Common myeloid progenitor, CD34-positive (primary cell): ENCODE data around the gene FBXO8.
A peak's percentile ranks its signal among the peaks of the same experiment; 100 is the strongest.

Source experiments
- CTCF ChIA-PET: fragments of 350-600 bp; sonication (Branson Sonifier 250); formaldehyde crosslinking; loops from one replicate; lab custom pipeline; 2021; ENCODE audit warnings: antibody characterized with exemption; lab: Charles Lee
- POLR2A ChIA-PET: fragments of 350-600 bp; sonication (Branson Sonifier 250); formaldehyde crosslinking; loops from one replicate; lab custom pipeline; 2021; ENCODE audit warnings: antibody characterized with exemption; lab: Charles Lee
- DNase-seq, 3 donors: peaks; one replicate each; pipeline versions ENCODE4 v3.0.0 to v3.0.0-alpha.2; 2013
- H3K27ac ChIP-seq, 2 experiments: 1 replicate in 1 of 2; 2 replicates in 1 of 2; pipeline ENCODE4 v1.7.0; 2013; ENCODE audit warnings: inconsistent platforms in 2 of 2, low read length in 2 of 2, mild to moderate bottlenecking in 2 of 2, low read depth in 1 of 2, moderate library complexity in 1 of 2; ENCODE audit not compliant: severe bottlenecking in 2 of 2, insufficient read depth in 1 of 2, poor library complexity in 1 of 2
- H3K27me3 ChIP-seq, 5 experiments: replicated peaks in 2 of 5; 1 replicate in 3 of 5; 2 replicates in 2 of 5; pipeline versions ENCODE4 v1.6.1 to v1.7.0; 2013; ENCODE audit warnings: low read length in 4 of 5, mild to moderate bottlenecking in 2 of 5, moderate library complexity in 2 of 5, inconsistent platforms in 1 of 5; ENCODE audit not compliant: insufficient read depth in 5 of 5, control insufficient read depth in 4 of 5
- H3K36me3 ChIP-seq, 4 experiments: 1 replicate in 2 of 4; 2 replicates in 2 of 4; pipeline versions ENCODE4 v1.6.1 to v1.7.0; 2013; ENCODE audit warnings: low read length in 3 of 4, control low read depth in 1 of 4, mild to moderate bottlenecking in 1 of 4; ENCODE audit not compliant: control insufficient read depth in 4 of 4, insufficient read depth in 4 of 4
- H3K4me1 ChIP-seq, 4 experiments: 1 replicate in 3 of 4; 2 replicates in 1 of 4; pipeline versions ENCODE4 v1.6.1 to v1.7.1; 2013; ENCODE audit warnings: low read length in 3 of 4, mild to moderate bottlenecking in 3 of 4, control low read depth in 1 of 4, inconsistent platforms in 1 of 4, moderate library complexity in 1 of 4; ENCODE audit not compliant: control insufficient read depth in 4 of 4, insufficient read depth in 4 of 4; ENCODE audit errors: control extremely low read depth in 1 of 4
- H3K4me3 ChIP-seq, 7 experiments: 1 replicate in 4 of 7; 2 replicates in 3 of 7; pipeline versions ENCODE4 v1.5.1 to v1.7.0; 2013; ENCODE audit warnings: mild to moderate bottlenecking in 7 of 7, low read length in 6 of 7, moderate library complexity in 6 of 7, inconsistent platforms in 2 of 7, low read depth in 2 of 7, control low read depth in 1 of 7; ENCODE audit not compliant: insufficient read depth in 4 of 7, control insufficient read depth in 1 of 7; ENCODE audit errors: extremely low read depth in 1 of 7
- H3K9me3 ChIP-seq, 5 experiments: 1 replicate in 4 of 5; 2 replicates in 1 of 5; pipeline versions ENCODE4 v1.6.1 to v1.7.1; 2013; ENCODE audit warnings: low read length in 4 of 5, mild to moderate bottlenecking in 2 of 5, inconsistent platforms in 1 of 5, low read depth in 1 of 5, moderate library complexity in 1 of 5; ENCODE audit not compliant: control insufficient read depth in 4 of 5, insufficient read depth in 2 of 5; ENCODE audit errors: control extremely low read depth in 1 of 5
- WGBS: methylation state at CpG from one replicate; pipeline ENCODE4 v1.1.5; 2013; ENCODE audit not compliant: insufficient coverage; 5-methylcytosine and 5-hydroxymethylcytosine counted together

Gene FBXO8

GRCh38 chr4:174278467-174278866, 5.0 kb downstream of the FBXO8 start:
- Histone ChIP-seq H3K9me3 (no peaks in the 10 kb centered on the region), H3K27ac (no peak overlapping the region), H3K36me3 (no peaks in the 10 kb centered on the region), H3K27me3 (no peaks in the 10 kb centered on the region), H3K4me3 (no peak overlapping the region), H3K4me1 (peaks cover 2 to 9% (median 4%) of the 10 kb centered on the region in 4 experiments)
- POLR2A ChIA-PET = no interaction called here
- peak in 2 of 3 donors; percentile 15 to 44 for DNase-seq
- CTCF ChIA-PET = no interaction called here

DNA sequence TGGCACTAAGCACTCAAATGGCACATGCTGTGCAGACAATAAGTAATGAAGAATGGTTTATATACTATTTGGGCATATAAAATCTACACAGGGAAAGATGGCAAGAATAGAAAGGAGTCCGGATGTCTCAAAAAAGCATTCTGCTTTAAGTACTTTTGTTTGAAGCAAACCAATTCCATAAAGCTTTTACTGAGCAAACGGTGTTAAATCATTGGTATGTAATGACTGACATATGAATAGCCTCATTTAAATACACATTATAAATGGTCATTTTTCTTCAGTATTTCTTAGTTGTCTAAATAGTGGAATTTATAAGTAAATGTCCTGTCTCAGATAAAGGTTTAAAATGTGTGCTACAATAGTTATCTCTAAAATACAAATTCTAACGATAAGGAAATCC, 6.0 kb downstream of the FBXO8 start:
- WGBS = no CpG with 5 or more reads among the region's 3 CpGs
- CTCF ChIA-PET = no interaction called here

DNA sequence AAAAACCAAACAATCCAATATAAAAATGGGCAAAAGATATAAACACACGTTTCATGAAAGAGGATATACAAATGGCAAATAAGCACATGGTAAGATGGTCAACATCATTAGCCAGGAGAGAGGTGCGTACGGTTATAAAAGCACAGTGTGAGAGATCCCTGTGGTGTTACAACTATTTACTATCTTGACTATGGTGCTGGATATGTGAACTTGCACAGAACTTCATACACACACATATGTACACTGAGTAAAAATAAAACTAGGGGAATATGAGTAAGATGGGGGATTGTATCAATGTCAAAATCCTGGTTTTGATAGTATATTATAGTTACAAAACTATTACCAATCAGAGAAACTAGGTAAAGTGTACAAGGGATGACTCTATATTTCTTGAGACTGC, 8.4 kb downstream of the FBXO8 start:
- no peaks in the 10 kb centered on the region for H3K27me3 ChIP-seq
- no peak for DNase-seq
- no peak overlapping the region for H3K27ac ChIP-seq
- ChIA-PET CTCF (no interaction called here), POLR2A (no interaction called here)
- 100% methylated on average over 2 of the region's 3 CpGs for WGBS
- H3K9me3 ChIP-seq = no peaks in the 10 kb centered on the region
- no peaks in the 10 kb centered on the region for H3K4me1 ChIP-seq
- no peak overlapping the region for H3K4me3 ChIP-seq
- peaks cover 0 to 4% (median 0%) of the 10 kb centered on the region in 4 experiments for H3K36me3 ChIP-seq

More for the DNA sequence above, 6.0 kb downstream of the FBXO8 start:
- Histone ChIP-seq H3K27ac (no peak overlapping the region), H3K36me3 (no peaks in the 10 kb centered on the region), H3K9me3 (no peaks in the 10 kb centered on the region), H3K27me3 (no peaks in the 10 kb centered on the region), H3K4me3 (no peak overlapping the region), H3K4me1 (peaks cover 2 to 5% (median 3%) of the 10 kb centered on the region in 4 experiments)
- POLR2A ChIA-PET = no interaction called here
- DNase-seq = no peak

DNA sequence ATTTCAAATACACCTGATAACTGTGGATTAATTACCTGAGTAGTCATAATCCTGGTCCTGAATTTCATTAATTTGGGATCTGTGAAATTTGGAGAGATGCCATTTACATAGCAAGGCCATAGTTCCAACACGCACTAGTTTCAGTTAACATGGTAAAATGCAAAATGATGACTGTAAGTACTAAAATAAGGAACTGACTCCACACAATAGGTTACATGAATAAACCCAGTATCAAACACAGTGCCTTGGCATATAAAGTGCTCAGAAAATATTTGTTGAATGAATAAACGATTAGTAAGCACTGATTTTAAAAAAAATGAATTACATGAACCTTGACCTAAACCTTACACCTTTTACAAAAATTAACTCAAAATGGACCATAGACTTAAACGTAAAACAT, 9.0 kb downstream of the FBXO8 start:
- H3K4me1 ChIP-seq = no peaks in the 10 kb centered on the region
- peaks cover 0 to 7% (median 0%) of the 10 kb centered on the region in 4 experiments for H3K36me3 ChIP-seq
- WGBS = no CpG with 5 or more reads among the region's 3 CpGs
- no peak overlapping the region for H3K4me3 ChIP-seq
- H3K27ac ChIP-seq = no peak overlapping the region
- no peak for DNase-seq
- no peaks in the 10 kb centered on the region for H3K9me3 ChIP-seq
- POLR2A ChIA-PET = no interaction called here
- no peaks in the 10 kb centered on the region for H3K27me3 ChIP-seq
- CTCF ChIA-PET = no interaction called here

GRCh38 chr4:174273930-174274329, 9.5 kb downstream of the FBXO8 start:
- no peak overlapping the region for H3K27ac ChIP-seq
- ChIA-PET CTCF (no interaction called here), POLR2A (no interaction called here)
- no peaks in the 10 kb centered on the region for H3K4me1 ChIP-seq
- peaks cover 0 to 7% (median 0%) of the 10 kb centered on the region in 4 experiments for H3K36me3 ChIP-seq
- H3K4me3 ChIP-seq = no peak overlapping the region
- DNase-seq = no peak
- H3K27me3 ChIP-seq = no peaks in the 10 kb centered on the region
- WGBS = 93% methylated on average over 3 of the region's 5 CpGs
- no peaks in the 10 kb centered on the region for H3K9me3 ChIP-seq

- WGBS = 100% methylated on average over 1 of the region's 2 CpGs
- POLR2A ChIA-PET = interaction anchor here (0.6 kb wide), 1 partner anchor 28 kb away, joined by 3 read pairs; no protein-coding TSS in a partner anchor
- no peak for DNase-seq
- Histone ChIP-seq H3K9me3 (no peaks in the 10 kb centered on the region), H3K27me3 (no peaks in the 10 kb centered on the region), H3K27ac (no peak overlapping the region), H3K4me3 (no peak overlapping the region), H3K4me1 (no peaks in the 10 kb centered on the region), H3K36me3 (peaks cover 0 to 7% (median 1%) of the 10 kb centered on the region in 4 experiments)
- CTCF ChIA-PET = interaction anchor here (1.1 to 1.2 kb wide), 2 partner anchors 15 to 54 kb away, joined by 3 read pairs; no protein-coding TSS in a partner anchor
Observed at GRCh38 chr4:174266416-174266815, 17.1 kb downstream of the FBXO8 start.

- WGBS = 86% methylated on average over 1 of the region's 2 CpGs
- H3K27me3 ChIP-seq = no peaks in the 10 kb centered on the region
- no peak overlapping the region for H3K27ac ChIP-seq
- CTCF ChIA-PET = interaction anchor here (1.2 kb wide), 1 partner anchor 14 kb away, joined by 3 read pairs; no protein-coding TSS in a partner anchor
- DNase-seq = no peak
- no peak overlapping the region for H3K4me3 ChIP-seq
- no peaks in the 10 kb centered on the region for H3K9me3 ChIP-seq
- peaks cover 0 to 3% (median 1%) of the 10 kb centered on the region in 4 experiments for H3K36me3 ChIP-seq
- POLR2A ChIA-PET = no interaction called here
- H3K4me1 ChIP-seq = no peaks in the 10 kb centered on the region
Observed at GRCh38 chr4:174265916-174266315, 17.6 kb downstream of the FBXO8 start.
